PC-9 (cell line): ENCODE results near the gene ING5. TPM values are rescaled to one million over a fixed set of nuclear protein-coding genes. Genes with fewer than 3 reads are reported as not detected.
"Not testable (repeated sequence)": the region's sequence is repeated elsewhere in the genome, so short reads cannot be mapped to it uniquely, and the experiment has no call there.

Experiments used
- BruUV-seq: library from RNA; stranded (reverse); fragments of 400-500 nt; replicated peaks from 2 replicates; lab custom pipeline; 2021; lab: Mats Ljungman, UMichigan
- CTCF ChIA-PET: fragments of 300-600 bp; sonication (Branson Sonifier 250); formaldehyde crosslinking; loops from one replicate; lab custom pipeline; 2022; ENCODE audit warnings: antibody characterized with exemption; lab: Charles Lee
- POLR2A ChIA-PET: fragments of 300-600 bp; sonication (Branson Sonifier 250); formaldehyde crosslinking; loops from one replicate; lab custom pipeline; 2022; ENCODE audit warnings: antibody characterized with exemption; ENCODE audit not compliant: unreplicated experiment; lab: Charles Lee
- DNase-seq, 2 experiments: peaks; one replicate each; pipeline versions ENCODE4 v3.0.0 to v3.0.0-alpha.2; 2015 to 2022; ENCODE audit warnings: mixed read lengths in 1 of 2
- H2AFZ ChIP-seq: fragments of 200-600 bp; sonication (generic); 2 replicates; pipeline ENCODE4 v1.8.1; 2017; ENCODE audit warnings: antibody characterized with exemption
- H3F3A ChIP-seq: fragments of 200-600 bp; sonication (generic); 2 replicates; pipeline ENCODE4 v1.8.1; 2017; ENCODE audit warnings: antibody characterized with exemption, mild to moderate bottlenecking, low read depth; ENCODE audit not compliant: insufficient read depth
- H3K27ac ChIP-seq: fragments of 200-600 bp; sonication (generic); 2 replicates; pipeline ENCODE4 v1.6.1; 2016; ENCODE audit warnings: mixed run types
- H3K27me3 ChIP-seq: fragments of 200-600 bp; sonication (generic); 2 replicates; pipeline ENCODE4 v1.6.1; 2016; ENCODE audit warnings: low read depth, mixed run types; ENCODE audit not compliant: insufficient read depth
- H3K36me3 ChIP-seq: fragments of 200-600 bp; sonication (generic); 2 replicates; pipeline ENCODE4 v1.6.1; 2016; ENCODE audit warnings: low read depth, mixed run types
- H3K4me1 ChIP-seq: fragments of 200-600 bp; sonication (generic); replicated peaks from 2 replicates; pipeline ENCODE4 v1.6.1; 2016; ENCODE audit warnings: mixed run types; ENCODE audit not compliant: insufficient read depth
- H3K4me2 ChIP-seq: fragments of 200-600 bp; sonication (generic); 2 replicates; pipeline ENCODE4 v1.6.1; 2017; ENCODE audit warnings: mixed run types
- H3K4me3 ChIP-seq: fragments of 200-600 bp; sonication (generic); 2 replicates; pipeline ENCODE4 v1.6.1; 2016; ENCODE audit warnings: mixed run types
- H3K79me2 ChIP-seq: fragments of 200-600 bp; sonication (generic); 2 replicates; pipeline ENCODE4 v1.6.1; 2017; ENCODE audit warnings: low read depth, mixed run types
- H3K9me2 ChIP-seq: fragments of 200-600 bp; sonication (generic); 2 replicates; pipeline ENCODE4 v1.8.1; 2017; ENCODE audit warnings: mild to moderate bottlenecking; ENCODE audit not compliant: insufficient read depth
- H3K9me3 ChIP-seq: fragments of 200-600 bp; sonication (generic); 2 replicates; pipeline ENCODE4 v1.8.1; 2016; ENCODE audit warnings: low read depth; ENCODE audit not compliant: insufficient read depth
- H4K20me1 ChIP-seq: fragments of 200-600 bp; sonication (generic); 2 replicates; pipeline ENCODE4 v1.8.1; 2017; ENCODE audit not compliant: insufficient read depth
- EZH2 ChIP-seq: fragments of 200-600 bp; sonication (generic); IDR thresholded peaks from 2 replicates; pipeline ENCODE4 v1.8.0; 2017; ENCODE audit warnings: antibody characterized with exemption, low read depth
- intact Hi-C: fragments of 100-400 bp; cut with micrococcal nuclease; formaldehyde crosslinking; loops from one replicate; pipeline ENCODE4 v1.10.0; 2022; ENCODE audit not compliant: unreplicated experiment
- total RNA-seq: library from RNA; stranded (reverse); gene quantifications from 2 replicates; pipeline ENCODE4 v1.2.3, GENCODE V29; 2021
- TF ChIP-seq, protein P1 (sequence below): fragments of 200-600 bp; sonication (generic); conservative IDR thresholded peaks from 2 replicates; pipeline ENCODE4 v1.6.1; 2017; ENCODE audit warnings: mixed run types, antibody characterized with exemption, mild to moderate bottlenecking, moderate library complexity

ING5 gene
- total RNA-seq, 1 experiment from 2014 or later: 79.7 TPM

- no TSS peak for BruUV-seq
- Histone ChIP-seq H3K79me2 (no peaks in the 10 kb centered on the region), H3F3A (peaks cover 5% of the 10 kb centered on the region; the same call in 1 of the 2 replicates), H2AFZ (no peak overlapping the region), H3K4me2 (no peak overlapping the region), H4K20me1 (peaks cover 20% of the 10 kb centered on the region; the same call in 1 of the 2 replicates), H3K9me2 (no peaks in the 10 kb centered on the region), H3K4me3 (no peak overlapping the region), H3K27me3 (no peaks in the 10 kb centered on the region), H3K36me3 (peaks cover 11% of the 10 kb centered on the region; the same call in 1 of the 2 replicates), H3K9me3 (no peaks in the 10 kb centered on the region), H3K4me1 (no peaks in the 10 kb centered on the region), H3K27ac (no peak overlapping the region)
- ChIA-PET POLR2A (interaction anchor here (0.5 to 0.6 kb wide), 2 partner anchors 11 to 215 kb away, joined by 4 to 17 read pairs; no protein-coding TSS in a partner anchor), CTCF (interaction anchor here (0.6 kb wide), 1 partner anchor 15 kb away, joined by 6 read pairs; no protein-coding TSS in a partner anchor)
- TF ChIP-seq EZH2: no peak
- TF ChIP-seq, protein P1, sequence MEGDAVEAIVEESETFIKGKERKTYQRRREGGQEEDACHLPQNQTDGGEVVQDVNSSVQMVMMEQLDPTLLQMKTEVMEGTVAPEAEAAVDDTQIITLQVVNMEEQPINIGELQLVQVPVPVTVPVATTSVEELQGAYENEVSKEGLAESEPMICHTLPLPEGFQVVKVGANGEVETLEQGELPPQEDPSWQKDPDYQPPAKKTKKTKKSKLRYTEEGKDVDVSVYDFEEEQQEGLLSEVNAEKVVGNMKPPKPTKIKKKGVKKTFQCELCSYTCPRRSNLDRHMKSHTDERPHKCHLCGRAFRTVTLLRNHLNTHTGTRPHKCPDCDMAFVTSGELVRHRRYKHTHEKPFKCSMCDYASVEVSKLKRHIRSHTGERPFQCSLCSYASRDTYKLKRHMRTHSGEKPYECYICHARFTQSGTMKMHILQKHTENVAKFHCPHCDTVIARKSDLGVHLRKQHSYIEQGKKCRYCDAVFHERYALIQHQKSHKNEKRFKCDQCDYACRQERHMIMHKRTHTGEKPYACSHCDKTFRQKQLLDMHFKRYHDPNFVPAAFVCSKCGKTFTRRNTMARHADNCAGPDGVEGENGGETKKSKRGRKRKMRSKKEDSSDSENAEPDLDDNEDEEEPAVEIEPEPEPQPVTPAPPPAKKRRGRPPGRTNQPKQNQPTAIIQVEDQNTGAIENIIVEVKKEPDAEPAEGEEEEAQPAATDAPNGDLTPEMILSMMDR: peak; percentile 67
- intact Hi-C loops: loop anchor here (1.0 to 2.0 kb wide), 2 partner anchors 110 to 808 kb away; no protein-coding TSS in a partner anchor
- DNase-seq: peak in 1 of 2 experiments; percentile 50
Measured at GRCh38 chr2:241659150-241659739, 42.6 kb upstream of the ING5 start.

GRCh38 chr2:241660593-241661213 is 41.1 kb upstream of the ING5 start:
- peaks cover 14% of the 10 kb centered on the region; the same call in 1 of the 2 replicates for H3F3A ChIP-seq
- intact Hi-C loops: no loop called here
- H3K27me3 ChIP-seq: no peaks in the 10 kb centered on the region
- H3K9me3 ChIP-seq: no peaks in the 10 kb centered on the region
- H4K20me1 ChIP-seq: peaks cover 25% of the 10 kb centered on the region; the same call in 1 of the 2 replicates
- H3K79me2 ChIP-seq: no peaks in the 10 kb centered on the region
- no peak overlapping the region for H3K4me2 ChIP-seq
- no peak overlapping the region for H3K27ac ChIP-seq
- no peak for DNase-seq
- CTCF ChIA-PET: no interaction called here
- H2AFZ ChIP-seq: no peak overlapping the region
- no peak overlapping the region for H3K4me3 ChIP-seq
- BruUV-seq: no TSS peak
- peaks cover 11% of the 10 kb centered on the region; the same call in 1 of the 2 replicates for H3K36me3 ChIP-seq
- TF ChIP-seq, protein P1: no peak
- no peak for TF ChIP-seq EZH2
- POLR2A ChIA-PET: no interaction called here
- H3K9me2 ChIP-seq: no peaks in the 10 kb centered on the region
- H3K4me1 ChIP-seq: no peaks in the 10 kb centered on the region

GRCh38 chr2:241662731-241663130 is 39.1 kb upstream of the ING5 start:
- H3K79me2 ChIP-seq, BruUV-seq, DNase-seq, H3K27me3 ChIP-seq, H2AFZ ChIP-seq, H3K9me2 ChIP-seq, H3K27ac ChIP-seq, H3K9me3 ChIP-seq, intact Hi-C loops, H3K4me1 ChIP-seq, H3K4me2 ChIP-seq, H3K4me3 ChIP-seq, CTCF ChIA-PET: not testable (repeated sequence)
- peaks cover 11% of the 10 kb centered on the region; the same call in 1 of the 2 replicates for H3K36me3 ChIP-seq
- POLR2A ChIA-PET: interaction anchor here (0.7 kb wide), 1 partner anchor 21 kb away, joined by 3 read pairs; no protein-coding TSS in a partner anchor
- H3F3A ChIP-seq: peaks cover 14% of the 10 kb centered on the region; the same call in 1 of the 2 replicates
- peaks cover 20% of the 10 kb centered on the region; the same call in 1 of the 2 replicates for H4K20me1 ChIP-seq
